HAP-1 (cell line): Measurements from ENCODE around the gene SLC16A8.

Source experiments
- DNase-seq, 2 experiments: peaks; one replicate each; pipeline ENCODE4 v3.0.0-alpha.2; 2016 to 2020; ENCODE audit warnings: low spot score in 2 of 2
- H3K27me3 ChIP-seq: fragments of 250-450 bp; sonication (Bioruptor Pico); 2 replicates; pipeline ENCODE4 v1.5.1; 2020; ENCODE audit warnings: low read depth, mild to moderate bottlenecking, moderate library complexity
- H3K36me3 ChIP-seq: fragments of 250-450 bp; sonication (Bioruptor Pico); replicated peaks from 2 replicates; pipeline ENCODE4 v1.5.1; 2020; ENCODE audit warnings: mild to moderate bottlenecking
- H3K4me1 ChIP-seq: fragments of 250-450 bp; sonication (Bioruptor Pico); 2 replicates; pipeline ENCODE4 v1.5.1; 2020; ENCODE audit warnings: mild to moderate bottlenecking
- H3K4me3 ChIP-seq: fragments of 250-450 bp; sonication (Bioruptor Pico); 2 replicates; pipeline ENCODE4 v1.5.1; 2020; ENCODE audit warnings: mild to moderate bottlenecking, moderate library complexity
- H3K9me3 ChIP-seq: fragments of 250-450 bp; sonication (Bioruptor Pico); 2 replicates; pipeline ENCODE4 v1.5.1; 2020; ENCODE audit warnings: mild to moderate bottlenecking, moderate library complexity
- in situ Hi-C: fragments of 300-500 bp; cut with MboI; formaldehyde crosslinking; loops from 3 replicates; pipeline ENCODE4 v1.14.3; 2020; ENCODE audit warnings: low sequenced_read_pairs, inconsistent platforms, mixed read lengths

SLC16A8 gene

DNA sequence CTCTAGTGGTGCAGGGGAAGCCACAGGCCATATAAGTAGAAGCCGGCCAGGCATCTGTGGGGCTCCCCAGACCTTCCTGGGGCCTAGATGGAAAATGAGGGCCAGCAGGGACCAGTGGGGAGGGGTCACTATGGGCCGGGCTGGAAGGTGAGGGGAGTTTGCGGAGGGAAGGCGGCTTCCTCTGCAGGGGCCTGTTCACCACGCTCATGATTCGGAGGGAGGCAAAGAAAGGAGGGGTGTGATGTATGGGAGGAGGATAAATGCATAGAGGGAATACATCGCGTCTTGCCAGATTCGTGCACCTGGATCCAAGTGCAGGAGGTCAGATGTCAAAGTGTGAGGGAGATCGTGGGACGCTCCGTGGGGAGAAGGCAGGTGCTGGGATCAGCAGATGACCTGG lies 6.9 kb downstream of the SLC16A8 start:
- no peaks in the 10 kb centered on the region for H3K27me3 ChIP-seq
- in situ Hi-C loops: no loop called here
- H3K9me3 ChIP-seq: no peaks in the 10 kb centered on the region
- DNase-seq: no peak
- H3K4me3 ChIP-seq: no peak overlapping the region
- H3K4me1 ChIP-seq: no peaks in the 10 kb centered on the region
- peaks cover 3% of the 10 kb centered on the region; the same call in 1 of the 2 replicates for H3K36me3 ChIP-seq

DNA sequence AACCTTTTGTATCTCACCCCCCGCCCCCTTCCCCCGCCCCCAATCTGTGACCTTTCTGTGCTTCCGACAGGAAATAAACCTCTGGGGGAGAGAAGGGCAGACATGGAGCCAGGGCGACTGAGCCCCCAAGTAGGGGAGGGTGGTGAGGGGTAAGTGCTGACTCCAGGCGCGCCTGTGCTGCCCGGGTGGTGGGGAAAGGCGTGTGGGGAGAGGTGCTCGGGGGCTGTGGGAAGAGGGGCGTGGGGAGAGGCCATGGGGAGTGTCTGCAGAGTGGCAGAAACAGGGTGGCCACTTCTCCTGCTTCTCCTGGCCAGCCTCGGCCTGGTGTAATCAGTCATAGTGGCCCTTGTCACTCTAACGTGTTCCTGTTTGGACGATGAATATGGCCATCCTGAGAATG lies 8.0 kb downstream of the SLC16A8 start:
- no peak overlapping the region for H3K4me3 ChIP-seq
- in situ Hi-C loops: no loop called here
- H3K4me1 ChIP-seq: no peaks in the 10 kb centered on the region

DNA sequence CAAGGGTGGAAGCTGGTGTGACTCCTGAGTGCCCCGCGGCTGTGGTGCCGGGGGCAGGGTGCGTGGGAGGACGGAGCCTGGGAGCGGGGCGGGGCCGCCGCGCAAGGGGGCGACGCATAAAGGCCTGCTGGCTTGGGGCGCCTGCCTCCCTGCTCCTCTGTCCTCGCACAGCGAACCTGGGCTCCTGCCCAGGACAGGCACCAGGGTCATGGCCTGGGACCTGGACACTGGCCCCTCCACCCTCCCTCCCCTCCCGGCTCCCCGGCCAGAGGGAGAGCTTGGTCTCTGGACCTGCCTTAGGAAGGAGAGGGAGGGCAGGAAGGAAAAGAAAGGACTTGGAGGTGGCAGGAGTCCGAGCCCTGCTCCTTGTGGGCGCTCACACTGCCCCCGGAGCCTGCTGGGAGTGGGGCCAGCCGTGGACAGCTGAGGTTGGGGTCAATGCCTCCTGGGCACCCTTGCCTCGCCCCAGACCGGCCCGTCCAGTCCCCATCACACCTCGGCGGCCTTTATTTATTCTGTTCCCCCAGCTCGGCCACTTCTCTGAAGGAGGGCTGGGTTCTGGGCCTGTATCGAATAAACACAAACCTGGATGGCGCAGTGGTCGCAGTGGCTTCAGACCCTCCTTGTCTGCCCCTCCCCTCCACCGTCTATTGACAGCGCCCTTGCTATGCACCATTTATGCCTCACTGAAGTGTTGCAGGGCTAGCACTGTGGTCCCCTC lies 8.7 kb downstream of the SLC16A8 start:
- Histone ChIP-seq H3K27me3 (no peaks in the 10 kb centered on the region), H3K4me3 (no peak overlapping the region), H3K9me3 (no peaks in the 10 kb centered on the region), H3K4me1 (no peaks in the 10 kb centered on the region), H3K36me3 (peaks cover 11% of the 10 kb centered on the region)
- in situ Hi-C loops: no loop called here
- DNase-seq: no peak

More for the DNA sequence above, 8.0 kb downstream of the SLC16A8 start:
- no peaks in the 10 kb centered on the region for H3K9me3 ChIP-seq
- H3K27me3 ChIP-seq: no peaks in the 10 kb centered on the region
- H3K36me3 ChIP-seq: peaks cover 6% of the 10 kb centered on the region; the same call in 1 of the 2 replicates
- DNase-seq: no peak

DNA sequence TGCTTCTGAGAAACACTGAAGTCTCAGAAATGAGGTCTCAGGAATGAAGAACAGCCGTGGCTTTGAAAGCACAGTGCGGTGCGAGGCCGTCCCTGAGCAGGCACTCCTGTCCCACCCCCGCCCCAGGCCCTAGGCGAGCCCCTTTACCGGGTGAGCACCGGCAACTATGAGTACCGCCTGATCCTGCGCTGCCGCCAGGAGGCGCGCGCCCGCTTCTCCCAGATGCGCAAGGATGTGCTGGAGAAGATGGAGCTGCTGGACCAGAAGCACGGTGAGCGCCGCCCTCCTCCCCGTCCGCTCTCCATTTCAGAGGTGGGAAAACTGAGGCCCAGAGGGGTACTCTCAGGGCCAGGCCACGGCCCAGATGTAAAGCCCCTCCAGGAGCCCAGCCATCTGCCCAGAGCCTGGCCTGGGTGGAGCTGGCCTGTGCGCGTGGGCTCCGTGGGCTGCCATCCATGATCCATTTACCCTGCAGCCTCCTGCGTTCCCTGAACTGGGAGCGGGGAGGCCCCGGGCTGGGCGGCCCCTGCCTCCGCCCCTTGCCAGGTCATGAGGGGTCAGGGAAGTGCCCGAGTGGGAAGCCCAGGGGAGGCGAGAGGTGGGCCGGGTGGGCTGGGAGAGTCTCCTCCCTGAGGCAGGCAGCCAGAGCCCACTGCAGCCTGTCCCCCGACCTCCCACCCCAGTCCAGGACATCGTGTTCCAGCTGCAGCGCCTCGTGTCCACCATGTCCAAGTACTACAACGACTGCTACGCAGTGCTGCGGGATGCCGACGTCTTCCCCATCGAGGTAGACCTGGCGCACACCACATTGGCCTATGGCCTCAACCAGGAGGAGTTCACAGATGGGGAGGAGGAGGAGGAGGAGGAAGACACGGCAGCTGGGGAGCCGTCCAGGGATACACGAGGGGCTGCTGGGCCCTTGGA lies 9.5 kb downstream of the SLC16A8 start:
- Histone ChIP-seq H3K4me3 (no peak overlapping the region), H3K9me3 (no peaks in the 10 kb centered on the region), H3K36me3 (peaks cover 16% of the 10 kb centered on the region), H3K27me3 (no peaks in the 10 kb centered on the region), H3K4me1 (no peaks in the 10 kb centered on the region)
- DNase-seq: no peak
- in situ Hi-C loops: no loop called here

DNA sequence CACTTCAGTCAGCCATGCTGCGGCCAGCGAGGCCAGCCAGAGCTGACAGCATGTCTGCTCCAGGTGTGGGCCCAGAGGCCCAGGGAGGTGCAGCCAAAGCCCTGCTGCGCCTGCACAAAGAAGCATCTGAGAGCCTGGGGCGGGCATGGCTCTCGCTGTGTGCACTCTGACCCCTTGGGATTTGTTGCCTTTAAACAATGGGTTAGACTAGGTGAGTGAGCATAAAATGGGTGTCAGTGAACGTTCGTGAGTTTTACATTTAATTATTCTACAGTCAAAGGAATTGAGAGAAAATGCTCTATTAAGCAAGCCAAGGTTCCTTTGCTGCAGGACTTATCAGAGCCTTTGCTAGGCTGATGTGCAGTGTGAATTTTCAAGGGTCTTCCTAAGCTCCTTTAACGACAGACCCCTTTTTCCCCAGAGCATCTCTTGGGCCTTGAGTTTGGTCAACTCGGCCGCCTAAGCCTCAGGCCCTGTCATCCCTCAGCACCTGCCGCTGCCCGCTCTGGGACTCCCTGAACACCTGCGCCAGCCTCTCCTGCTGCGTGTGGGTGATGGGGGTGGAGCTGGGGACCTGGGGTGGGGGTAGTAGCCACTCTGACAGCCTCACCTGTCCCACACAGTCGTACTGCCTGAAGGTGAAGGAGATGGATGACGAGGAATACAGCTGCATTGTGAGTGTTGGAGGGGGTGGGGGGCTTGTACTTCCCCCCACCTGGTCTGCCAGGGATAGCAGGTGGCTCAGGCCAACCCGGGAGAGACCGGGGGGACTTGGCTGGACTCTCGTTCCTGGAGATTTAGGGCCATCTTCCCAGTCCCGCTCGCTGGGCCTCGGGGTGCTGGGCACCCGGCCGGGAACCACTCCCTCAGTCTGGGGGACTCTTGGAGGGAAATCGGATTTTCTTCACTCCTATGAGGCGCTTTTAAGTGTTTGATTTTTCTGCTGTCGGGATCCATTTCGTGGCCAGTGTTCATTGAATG lies 10.5 kb downstream of the SLC16A8 start:
- no peaks in the 10 kb centered on the region for H3K4me1 ChIP-seq
- DNase-seq: no peak
- H3K4me3 ChIP-seq: no peak overlapping the region
- H3K9me3 ChIP-seq: no peaks in the 10 kb centered on the region
- H3K27me3 ChIP-seq: no peaks in the 10 kb centered on the region
- H3K36me3 ChIP-seq: peaks cover 16% of the 10 kb centered on the region
- in situ Hi-C loops: no loop called here

DNA sequence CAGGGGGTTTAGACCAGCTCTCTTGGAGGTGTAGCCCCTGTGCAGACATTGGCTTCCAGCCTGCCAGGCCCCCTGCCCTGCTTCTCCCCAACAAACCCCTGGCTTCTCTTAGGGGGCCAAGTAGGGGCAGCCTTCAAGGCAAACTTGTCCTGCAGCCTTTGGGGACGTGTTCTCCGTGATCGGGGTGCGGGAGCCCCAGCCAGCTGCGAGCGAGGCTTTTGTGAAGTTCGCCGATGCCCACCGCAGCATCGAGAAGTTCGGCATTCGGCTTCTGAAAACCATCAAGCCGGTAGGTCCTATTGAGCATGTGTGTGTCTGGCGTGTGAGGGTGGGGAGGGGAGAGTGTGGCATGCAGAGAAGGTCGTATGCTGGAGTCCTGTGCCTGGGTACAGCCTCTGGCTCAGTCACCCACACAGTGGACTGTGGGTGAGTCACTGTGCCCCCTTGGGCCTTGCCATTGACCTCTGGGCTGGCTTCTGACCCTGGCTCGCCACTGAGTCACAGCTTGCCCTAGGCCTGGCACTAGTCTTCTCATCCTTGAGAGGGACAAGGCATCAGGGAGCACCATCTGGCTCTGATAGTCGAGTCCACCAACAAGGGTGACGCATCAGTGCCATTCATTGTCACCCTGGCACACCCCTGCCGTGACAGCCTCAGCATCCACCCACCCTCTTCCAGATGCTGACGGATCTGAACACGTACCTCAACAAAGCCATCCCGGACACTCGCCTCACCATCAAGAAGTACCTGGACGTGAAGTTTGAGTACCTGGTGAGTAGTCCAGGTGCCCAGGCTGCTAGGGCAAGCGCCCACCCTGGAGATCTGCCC lies 11.4 kb downstream of the SLC16A8 start:
- H3K27me3 ChIP-seq: no peaks in the 10 kb centered on the region
- no peaks in the 10 kb centered on the region for H3K9me3 ChIP-seq
- in situ Hi-C loops: no loop called here
- no peaks in the 10 kb centered on the region for H3K4me1 ChIP-seq
- peaks cover 16% of the 10 kb centered on the region for H3K36me3 ChIP-seq
- no peak for DNase-seq
- no peak overlapping the region for H3K4me3 ChIP-seq

- in situ Hi-C loops: no loop called here
- H3K4me1 ChIP-seq: no peaks in the 10 kb centered on the region
- H3K36me3 ChIP-seq: peaks cover 16% of the 10 kb centered on the region
These were observed 12.3 kb downstream of the SLC16A8 start for GRCh38 chr22:38071421-38072321.

GRCh38 chr22:38070250-38070921 lies 13.6 kb downstream of the SLC16A8 start:
- peaks cover 24% of the 10 kb centered on the region for H3K36me3 ChIP-seq

More at GRCh38 chr22:38071421-38072321, 12.3 kb downstream of the SLC16A8 start:
- Histone ChIP-seq H3K27me3 (no peaks in the 10 kb centered on the region), H3K9me3 (no peaks in the 10 kb centered on the region), H3K4me3 (no peak overlapping the region)
- no peak for DNase-seq

GRCh38 chr22:38069372-38070249 lies 14.4 kb downstream of the SLC16A8 start:
- Histone ChIP-seq H3K27me3 (no peaks in the 10 kb centered on the region), H3K4me3 (no peak overlapping the region), H3K4me1 (no peaks in the 10 kb centered on the region), H3K9me3 (no peaks in the 10 kb centered on the region), H3K36me3 (peaks cover 27% of the 10 kb centered on the region)
- DNase-seq: peak in 1 of 2 experiments; percentile 46
- in situ Hi-C loops: no loop called here

More at GRCh38 chr22:38070250-38070921, 13.6 kb downstream of the SLC16A8 start:
- no peaks in the 10 kb centered on the region for H3K27me3 ChIP-seq
- H3K9me3 ChIP-seq: no peaks in the 10 kb centered on the region
- in situ Hi-C loops: no loop called here
- H3K4me1 ChIP-seq: no peaks in the 10 kb centered on the region
- no peak overlapping the region for H3K4me3 ChIP-seq
- DNase-seq: no peak

DNA sequence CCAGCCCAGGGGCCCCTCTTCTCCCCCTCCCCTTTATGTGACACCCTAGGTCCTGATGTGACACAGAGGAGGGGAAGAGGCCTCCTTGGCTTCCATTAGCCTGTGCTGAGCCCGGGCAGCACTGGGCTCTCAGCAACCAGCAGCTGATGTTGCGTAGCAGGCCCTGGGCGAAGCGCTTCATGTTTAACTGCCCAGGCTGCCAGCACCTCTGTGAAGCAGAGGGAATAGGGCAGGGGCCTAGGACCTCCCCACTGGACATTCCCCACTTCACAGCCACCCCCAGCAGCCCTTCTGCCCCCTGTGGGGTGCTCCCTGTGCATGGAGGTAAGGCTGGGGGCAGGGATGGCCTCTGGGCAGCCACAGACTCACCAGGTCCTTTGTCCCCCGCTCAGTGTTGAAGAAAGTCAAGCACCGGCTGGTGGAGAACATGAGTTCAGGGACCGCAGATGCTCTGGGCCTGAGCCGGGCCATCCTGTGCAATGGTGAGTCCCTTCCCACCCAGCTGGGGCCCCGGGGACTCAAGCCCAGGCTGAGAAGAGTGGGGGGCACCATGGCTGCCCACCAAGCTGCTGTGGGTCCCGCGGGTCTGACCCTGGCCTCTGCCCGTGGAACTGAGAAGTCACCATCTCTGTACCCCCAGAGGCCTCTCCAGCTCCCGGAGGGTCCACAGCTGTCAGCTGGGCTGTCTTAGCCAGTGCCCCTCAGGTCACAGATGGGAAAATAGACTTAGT lies 15.2 kb downstream of the SLC16A8 start:
- in situ Hi-C loops: no loop called here

More for the DNA sequence above, 15.2 kb downstream of the SLC16A8 start:
- Histone ChIP-seq H3K9me3 (no peaks in the 10 kb centered on the region), H3K36me3 (peaks cover 27% of the 10 kb centered on the region), H3K4me3 (no peak overlapping the region), H3K27me3 (no peaks in the 10 kb centered on the region), H3K4me1 (no peaks in the 10 kb centered on the region)
- DNase-seq: no peak
